Inflammatory macrophage (primary cell): Measurements from ENCODE around the gene DTNB.
A peak's percentile ranks its signal among the peaks of the same experiment; 100 is the strongest.
"Not testable (repeated sequence)": the region's sequence is repeated elsewhere in the genome, so short reads cannot be mapped to it uniquely, and the experiment has no call there.

Source experiments
- DNase-seq, 2 donors: peaks; one replicate each; pipeline ENCODE4 v3.0.0-alpha.2; 2020 to 2022

DTNB gene

DNA sequence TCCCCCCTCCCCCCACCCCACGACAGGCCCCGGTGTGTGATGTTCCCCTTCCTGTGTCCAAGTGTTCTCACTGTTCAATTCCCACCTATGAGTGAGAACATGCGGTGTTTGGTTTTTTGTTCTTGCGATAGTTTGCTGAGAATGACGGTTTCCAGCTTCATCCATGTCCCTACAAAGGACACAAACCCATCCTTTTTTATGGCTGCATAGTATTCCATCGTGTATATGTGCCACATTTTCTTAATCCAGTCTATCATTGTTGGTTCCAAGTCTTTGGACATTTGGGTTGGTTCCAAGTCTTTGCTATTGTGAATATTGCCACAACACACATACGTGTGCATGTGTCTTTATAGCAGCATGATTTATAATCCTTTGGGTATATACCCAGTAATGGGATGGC lies 260.0 kb downstream of the DTNB start:
- DNase-seq, result not testable (repeated sequence)

- DNase-seq, result no peak
These were observed 261.6 kb downstream of the DTNB start for GRCh38 chr2:25411753-25412152.

DNA sequence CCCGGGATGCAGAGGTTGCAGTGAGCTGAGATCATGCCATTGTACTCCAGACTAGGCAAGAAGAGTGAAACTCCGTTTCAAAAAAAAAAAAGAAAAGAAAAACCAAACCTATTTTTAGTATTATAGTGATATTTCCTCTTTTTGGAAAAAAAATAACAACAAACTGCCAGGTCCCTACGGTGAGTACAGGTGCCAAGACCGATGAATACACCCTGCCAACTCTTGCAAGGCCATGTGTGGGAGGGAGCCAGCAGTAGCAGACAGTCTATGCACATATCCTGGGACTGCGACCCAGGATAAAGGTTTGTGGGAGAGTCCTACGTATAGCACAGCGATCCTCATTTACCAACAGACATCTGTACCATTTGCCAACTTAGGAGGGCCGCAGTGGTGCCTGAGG lies 262.1 kb downstream of the DTNB start:
- DNase-seq, result no peak

DNA sequence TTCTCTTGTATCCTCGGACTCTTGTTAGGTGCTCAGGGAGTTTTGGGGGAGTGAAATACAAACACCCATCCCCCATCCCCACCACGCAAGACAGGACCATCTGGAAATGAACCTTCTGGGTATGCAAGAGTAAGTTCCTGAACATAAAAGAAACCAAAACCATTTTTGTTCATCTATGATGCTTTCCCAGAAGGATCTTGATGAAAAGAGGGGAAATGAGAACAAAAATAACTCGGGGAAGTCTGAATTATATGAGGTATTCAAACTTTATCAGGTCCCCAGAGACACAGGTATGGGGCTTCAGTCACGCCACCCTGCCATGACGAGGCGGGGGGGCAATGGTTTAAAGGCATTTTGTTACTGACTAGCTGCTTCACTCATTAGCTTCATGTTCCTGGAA lies 263.0 kb downstream of the DTNB start:
- no peak for DNase-seq

DNA sequence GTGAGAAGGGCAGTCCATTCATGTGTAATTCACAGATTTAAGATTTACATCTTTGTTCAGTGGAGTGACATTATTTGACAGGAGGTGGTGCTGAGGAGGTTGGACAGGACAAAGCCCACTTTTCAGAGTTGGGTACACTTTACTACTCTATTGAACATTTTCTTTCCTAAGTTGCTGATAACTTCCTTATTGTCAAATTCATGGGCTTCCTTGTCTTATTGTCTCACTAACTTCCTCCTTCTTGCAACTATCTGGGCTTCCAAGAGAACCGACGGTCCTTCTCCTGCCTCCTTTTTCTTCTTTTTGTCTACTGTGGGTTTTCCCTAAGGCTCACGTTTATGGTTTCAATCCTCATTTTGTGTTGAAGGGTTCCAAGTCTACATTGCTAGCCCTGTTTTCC lies 263.9 kb downstream of the DTNB start:
- DNase-seq, result peak in 1 of 2 donors; percentile 6

DNA sequence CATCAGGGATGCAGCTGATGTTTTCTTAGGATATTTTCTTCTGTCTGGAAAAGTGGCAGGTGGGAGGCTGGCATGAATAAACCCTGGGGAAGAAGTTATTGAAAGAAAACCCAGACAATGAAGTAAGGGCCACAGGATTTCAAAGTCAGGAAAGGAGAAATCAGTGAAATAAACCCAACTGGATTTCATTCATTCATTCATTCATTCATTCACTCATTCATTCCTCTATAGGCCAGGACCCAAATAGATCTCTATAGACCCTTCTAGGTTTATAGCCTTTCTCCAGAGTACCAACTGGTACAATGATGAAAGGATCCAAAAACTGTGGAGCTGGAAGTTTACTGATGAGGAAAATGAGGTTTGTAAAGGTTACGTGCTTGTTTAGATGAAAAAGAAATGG lies 264.3 kb downstream of the DTNB start:
- DNase-seq, result no peak

- no peak for DNase-seq
These were observed 267.6 kb downstream of the DTNB start for GRCh38 chr2:25405611-25406295.

GRCh38 chr2:25403120-25403760 lies 270.1 kb downstream of the DTNB start:
- DNase-seq, result not testable (repeated sequence)

DNA sequence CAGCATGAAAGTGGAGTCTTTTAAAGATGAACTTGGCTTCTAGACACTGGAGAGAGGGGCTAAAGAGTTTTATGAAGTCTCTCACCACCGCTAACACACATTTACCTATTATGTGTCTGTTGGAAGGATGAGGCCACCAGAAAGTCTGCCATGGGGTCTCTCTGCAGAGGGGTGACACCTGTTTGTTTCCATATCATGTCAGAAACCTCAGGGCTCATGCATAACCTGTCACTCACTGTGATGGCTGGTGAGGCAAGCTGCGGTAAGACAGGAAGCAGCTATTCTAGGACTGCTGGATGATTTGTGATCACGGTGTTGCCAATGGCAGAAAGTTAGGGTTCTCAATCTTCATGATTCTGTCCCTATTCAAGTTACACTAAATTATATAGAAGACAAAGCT lies 270.9 kb downstream of the DTNB start:
- DNase-seq, result no peak

- DNase-seq, result no peak
These were observed 271.9 kb downstream of the DTNB start for GRCh38 chr2:25401307-25402026.

GRCh38 chr2:25400576-25401216 lies 272.7 kb downstream of the DTNB start:
- no peak for DNase-seq

DNA sequence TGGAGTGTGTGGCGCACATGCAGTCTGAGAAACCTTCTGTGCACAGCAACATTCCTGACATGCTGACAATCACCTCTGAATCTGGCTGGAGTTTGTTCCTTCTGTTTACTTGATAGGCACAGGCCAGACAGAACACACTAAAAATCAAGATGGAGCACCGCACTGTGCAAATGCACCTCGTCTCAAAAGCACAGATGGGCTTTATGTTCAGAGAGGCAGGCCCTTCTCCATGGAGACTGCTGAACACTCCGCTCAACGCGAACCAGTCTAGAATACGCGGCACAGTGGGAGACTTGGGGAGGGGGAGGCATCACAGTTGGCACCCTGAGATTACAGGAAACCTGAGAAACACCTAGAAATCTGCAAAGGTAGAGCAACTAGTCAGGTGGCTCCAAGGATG lies 273.2 kb downstream of the DTNB start:
- no peak for DNase-seq

DNA sequence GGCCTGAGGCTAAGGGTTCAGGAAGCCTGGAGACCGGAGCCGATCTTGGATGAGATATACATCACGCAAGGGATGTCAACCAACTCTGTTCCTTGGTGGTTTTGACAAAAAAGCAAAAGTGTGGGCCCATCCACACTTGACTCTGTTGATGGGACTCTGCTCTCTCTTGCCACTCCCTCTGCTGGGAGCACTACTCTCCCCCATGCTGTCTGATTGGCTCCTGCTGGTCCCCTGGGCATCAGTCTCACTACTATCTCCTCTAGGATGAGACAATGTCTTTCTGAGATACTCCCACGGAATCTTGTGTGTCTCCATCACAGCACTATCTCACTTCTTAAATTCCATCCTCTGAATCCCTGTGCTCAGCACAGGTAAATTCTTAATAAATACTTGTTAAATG lies 274.8 kb downstream of the DTNB start:
- no peak for DNase-seq

DNA sequence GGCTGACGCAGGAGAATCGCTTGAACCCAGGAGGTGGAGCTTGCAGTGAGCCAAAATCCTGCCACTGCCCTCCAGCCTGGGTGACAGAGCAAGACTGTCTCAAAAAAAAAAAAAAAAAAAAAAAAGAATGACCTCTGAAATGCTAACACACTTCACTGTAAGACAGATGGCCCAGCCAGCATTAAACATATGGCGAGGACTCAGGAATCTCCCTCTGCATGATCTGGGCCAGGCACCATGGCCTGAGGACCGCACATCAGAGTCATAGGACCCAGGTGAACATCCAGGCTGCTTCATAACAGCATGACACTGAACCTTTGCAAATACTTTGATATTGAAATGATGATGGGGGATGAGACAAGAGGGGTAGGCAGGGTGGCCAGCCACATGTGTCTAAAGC lies 275.6 kb downstream of the DTNB start:
- DNase-seq, result no peak

- no peak for DNase-seq
These were observed 284.2 kb downstream of the DTNB start for GRCh38 chr2:25389161-25389560.

- no peak for DNase-seq
These were observed 284.9 kb downstream of the DTNB start for GRCh38 chr2:25388491-25388890.

- no peak for DNase-seq
These were observed 285.4 kb downstream of the DTNB start for GRCh38 chr2:25387876-25388449.

- peak in 1 of 2 donors; percentile 12 for DNase-seq
These were observed 286.2 kb downstream of the DTNB start for GRCh38 chr2:25386971-25387875.

DNA sequence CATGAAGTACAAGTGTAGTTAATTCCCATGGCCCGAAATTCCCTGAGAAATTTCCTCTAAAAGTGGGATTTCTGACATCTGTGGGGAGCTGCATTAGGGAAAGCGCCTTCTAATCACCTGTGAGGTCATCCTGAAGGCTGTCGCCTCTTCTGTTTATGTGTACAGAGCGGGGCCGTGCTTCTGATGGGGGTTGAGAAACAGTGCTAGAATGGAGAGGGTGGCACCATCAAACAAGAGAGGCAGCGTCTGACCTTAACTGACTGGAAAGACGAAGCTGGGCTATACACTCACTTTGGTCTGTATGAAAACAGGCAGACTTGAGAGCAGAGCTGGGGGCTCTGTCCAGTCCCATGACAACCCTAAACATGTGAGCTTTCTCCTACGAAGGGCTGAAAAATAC lies 287.5 kb downstream of the DTNB start:
- no peak for DNase-seq

- no peak for DNase-seq
These were observed 289.6 kb downstream of the DTNB start for GRCh38 chr2:25383806-25384205.

DNA sequence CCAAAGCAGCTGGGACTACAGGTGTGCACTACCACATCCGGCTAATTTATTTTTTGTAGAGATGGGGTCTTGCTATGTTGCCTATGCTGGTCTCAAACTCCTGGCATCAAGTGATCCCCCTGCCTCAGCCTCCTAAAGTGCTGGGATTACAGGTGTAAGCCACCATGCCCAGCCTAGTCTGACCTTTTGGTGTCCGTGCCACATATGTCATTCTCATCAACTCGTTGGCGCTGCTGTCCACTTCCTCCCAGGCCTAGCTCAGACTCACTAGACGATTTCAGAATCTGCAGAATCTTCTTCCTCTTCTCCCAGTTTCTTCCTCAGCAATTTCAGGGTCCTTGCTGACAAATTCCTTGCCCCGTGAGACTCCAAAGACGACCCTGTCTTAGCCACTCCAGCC lies 291.9 kb downstream of the DTNB start:
- peak; percentile 55 to 67 for DNase-seq
